Ammon's horn (tissue), 1 donor: ENCODE data around the gene CSF1R.

Experiments used
- DNase-seq: peaks from one replicate; pipeline ENCODE4 v3.0.0-alpha.2; 2016; ENCODE audit warnings: low spot score

The CSF1R gene

DNA sequence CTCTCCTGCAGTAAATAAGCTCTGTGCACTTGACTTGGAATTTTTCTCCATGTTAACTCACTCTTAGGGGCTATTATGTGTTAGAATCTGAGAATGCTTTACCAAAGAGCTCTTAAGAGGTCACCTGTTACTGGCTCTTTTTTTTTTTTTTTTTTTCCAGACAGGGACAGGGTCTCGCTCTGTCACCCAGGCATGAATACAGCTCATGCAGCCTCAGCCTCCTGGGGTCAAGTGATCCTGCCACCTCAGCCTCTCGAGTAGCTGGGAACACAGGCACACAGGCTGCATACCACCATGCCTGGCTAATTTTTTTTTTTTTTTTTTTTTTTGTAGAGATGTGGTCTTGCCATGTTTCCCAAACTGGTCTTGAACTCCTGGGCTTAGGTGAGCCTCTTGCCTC lies 63.7 kb downstream of the CSF1R start:
- no peak for DNase-seq

DNA sequence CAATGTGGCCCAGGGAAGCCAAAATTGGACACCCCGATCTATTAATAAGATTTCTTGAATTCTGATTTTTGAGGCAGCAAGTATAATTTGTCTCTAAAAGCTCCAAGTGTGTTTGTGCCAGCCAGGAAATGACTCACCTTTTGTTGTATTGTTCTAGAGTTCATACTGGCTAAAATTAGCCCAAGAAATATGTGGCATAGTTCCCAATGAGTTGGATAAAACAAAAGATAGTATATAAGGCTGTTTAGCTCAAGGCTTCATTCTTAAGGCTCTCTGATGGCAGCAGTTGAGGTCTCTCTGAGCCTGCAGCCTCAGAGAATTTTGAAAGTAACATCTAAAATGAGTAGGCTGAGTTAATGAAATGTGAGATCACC lies 64.2 kb downstream of the CSF1R start:
- DNase-seq = no peak

DNA sequence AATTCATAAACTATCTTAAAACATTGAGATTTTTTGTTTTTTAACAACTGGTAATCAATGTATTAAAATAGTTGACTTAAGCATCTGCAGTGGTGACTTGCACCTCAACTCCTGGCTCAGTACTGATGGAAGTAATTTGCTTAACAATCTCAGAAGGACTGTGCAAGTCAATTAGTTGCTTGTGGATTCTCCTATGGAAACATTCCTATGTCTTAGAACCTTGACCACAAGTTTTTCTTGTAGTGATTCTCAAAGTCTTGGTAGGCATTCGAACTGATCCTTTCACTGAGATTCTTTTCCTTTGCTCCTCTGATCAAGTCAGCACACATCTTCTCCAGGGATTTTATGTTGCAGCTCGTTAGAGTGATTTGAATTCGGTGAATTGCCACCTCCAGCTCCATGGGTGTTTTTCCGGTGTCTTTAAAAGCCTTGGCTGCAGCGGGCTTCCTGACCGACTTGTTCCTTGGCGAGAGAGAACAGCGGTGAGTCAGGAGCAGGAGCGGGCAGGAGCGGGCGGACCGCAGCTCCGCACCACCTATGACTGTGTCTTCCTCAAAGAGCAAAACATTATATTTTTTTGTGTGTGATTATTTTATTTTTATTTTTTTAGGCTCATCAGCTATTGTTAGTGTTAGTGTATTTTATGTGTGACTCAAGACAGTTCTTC lies 64.7 kb downstream of the CSF1R start:
- DNase-seq = no peak

DNA sequence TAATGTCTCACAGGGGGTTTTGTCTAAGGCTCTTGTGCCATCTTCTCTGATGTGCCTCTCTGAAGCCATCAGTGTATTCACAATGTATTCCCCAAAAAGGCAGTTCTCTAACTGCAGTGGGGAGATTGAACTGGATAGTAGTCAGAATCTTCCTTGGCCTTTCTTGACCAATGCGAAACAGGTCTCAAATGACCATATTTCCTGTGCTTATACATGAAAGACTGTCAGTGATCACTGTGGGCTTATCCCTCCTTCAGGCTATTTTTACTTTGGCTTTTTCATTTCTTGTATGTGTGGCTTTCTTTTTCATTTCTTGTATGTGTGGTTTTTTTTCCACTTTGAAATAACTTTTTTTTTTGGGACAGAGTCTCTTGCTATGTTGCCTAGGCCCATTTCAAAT lies 66.1 kb downstream of the CSF1R start:
- no peak for DNase-seq

DNA sequence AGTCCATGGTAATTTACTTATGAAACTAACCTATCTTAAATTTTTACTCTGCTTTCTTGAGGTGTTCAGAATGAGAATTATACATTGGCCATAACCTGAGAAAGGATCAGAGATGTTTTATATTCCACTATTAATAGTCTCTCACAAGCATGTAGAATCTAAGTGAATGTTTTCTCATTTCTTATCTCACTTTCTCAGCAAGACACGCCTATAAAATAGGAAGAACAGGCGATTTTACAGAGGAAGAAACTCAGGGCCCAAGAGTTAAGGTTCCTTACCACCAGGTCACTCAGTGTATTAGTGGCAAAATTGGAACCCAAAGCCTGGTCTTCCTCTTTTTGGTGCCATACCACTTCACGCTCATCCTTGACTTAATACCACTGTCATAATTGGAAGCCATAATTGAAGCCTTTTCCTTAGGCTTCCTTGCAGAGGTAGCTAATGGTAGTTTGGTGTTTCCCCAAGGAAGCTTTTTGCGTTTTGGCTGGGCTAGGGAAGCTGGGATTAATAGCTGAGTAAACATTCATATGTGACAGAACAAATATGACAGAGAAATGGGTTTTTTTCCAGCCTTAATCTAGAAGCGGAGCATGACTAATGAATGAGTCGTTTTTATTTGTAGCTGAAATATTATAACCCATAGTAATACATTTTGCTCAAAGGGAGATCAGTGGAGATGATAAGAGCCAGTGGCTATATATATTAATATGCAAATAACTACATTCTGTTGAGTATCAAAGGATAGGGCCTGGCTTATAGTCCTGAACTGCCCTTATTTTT lies 68.9 kb downstream of the CSF1R start:
- DNase-seq = no peak

DNA sequence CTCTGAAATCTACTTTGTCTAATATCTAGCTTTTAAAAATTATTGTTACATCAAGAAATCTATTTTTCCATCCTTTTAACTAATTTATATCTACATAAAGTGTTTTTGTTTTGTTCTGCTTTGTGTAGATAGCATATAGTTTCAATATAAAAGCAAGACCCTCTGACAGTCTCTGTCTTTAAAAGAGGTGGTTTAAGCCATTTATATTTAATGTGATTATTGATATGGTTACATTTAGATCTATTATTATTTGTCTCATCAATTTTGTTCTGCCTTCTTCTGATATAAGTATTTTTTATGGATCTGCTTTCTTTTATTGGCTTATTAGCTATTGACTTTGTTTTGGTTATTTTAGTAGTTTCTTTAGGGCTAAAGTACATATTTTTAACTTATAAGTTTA lies 69.8 kb downstream of the CSF1R start:
- no peak for DNase-seq

DNA sequence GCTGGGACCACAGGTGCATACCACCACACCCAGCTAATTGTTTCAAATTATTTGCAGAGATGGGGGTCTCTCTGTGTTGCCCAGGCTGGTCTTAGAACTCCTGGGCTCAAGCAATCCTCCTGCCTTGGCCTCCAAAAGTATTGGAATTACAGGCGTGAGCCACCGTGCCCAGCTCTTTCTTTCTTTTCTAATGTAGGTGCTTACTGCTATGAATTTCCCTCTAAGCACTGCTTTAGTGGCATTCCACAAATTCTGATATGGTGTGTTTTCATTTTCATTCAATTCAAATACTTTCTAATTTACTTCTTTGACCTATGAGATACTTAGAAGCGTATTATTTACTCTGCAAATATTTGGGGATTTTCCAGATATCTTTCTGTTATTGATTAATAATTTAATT lies 70.9 kb downstream of the CSF1R start:
- no peak for DNase-seq

DNA sequence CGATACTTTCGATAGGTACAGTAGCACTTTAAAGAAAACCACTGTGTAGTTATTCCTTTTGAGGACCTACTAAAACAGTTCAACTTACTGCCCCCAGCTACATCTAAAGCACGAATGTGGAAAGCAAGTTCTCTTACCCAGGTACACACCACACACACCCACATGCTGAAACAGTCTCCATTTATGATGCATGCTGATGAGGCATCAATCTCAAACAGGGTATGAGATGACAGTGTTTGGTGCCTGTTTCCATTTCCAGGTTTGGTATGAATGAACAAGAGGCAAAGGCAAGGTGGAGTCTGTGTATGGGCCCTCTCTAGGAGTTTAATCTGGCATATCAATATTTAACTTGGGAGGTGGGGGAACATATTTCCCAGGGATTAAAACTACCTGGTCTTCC lies 71.9 kb downstream of the CSF1R start:
- no peak for DNase-seq

DNA sequence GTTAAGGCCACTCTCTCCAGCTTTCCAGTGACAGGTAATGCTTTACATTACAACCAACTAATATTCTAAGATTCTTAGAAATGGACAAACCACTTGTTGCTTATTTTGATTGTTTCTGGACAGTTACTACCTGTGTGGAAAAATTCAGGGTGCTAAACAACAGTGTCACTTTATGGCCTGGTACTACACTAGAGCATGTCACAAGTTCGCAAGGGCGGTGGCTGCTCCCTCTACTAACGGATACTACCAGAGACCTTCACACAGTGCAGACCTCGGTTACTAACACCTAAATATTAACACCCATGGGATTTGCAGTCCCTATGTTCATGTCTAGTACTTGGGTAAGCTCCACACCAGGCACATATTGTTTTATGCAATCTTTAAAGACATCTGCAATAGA lies 72.4 kb downstream of the CSF1R start:
- DNase-seq = no peak

DNA sequence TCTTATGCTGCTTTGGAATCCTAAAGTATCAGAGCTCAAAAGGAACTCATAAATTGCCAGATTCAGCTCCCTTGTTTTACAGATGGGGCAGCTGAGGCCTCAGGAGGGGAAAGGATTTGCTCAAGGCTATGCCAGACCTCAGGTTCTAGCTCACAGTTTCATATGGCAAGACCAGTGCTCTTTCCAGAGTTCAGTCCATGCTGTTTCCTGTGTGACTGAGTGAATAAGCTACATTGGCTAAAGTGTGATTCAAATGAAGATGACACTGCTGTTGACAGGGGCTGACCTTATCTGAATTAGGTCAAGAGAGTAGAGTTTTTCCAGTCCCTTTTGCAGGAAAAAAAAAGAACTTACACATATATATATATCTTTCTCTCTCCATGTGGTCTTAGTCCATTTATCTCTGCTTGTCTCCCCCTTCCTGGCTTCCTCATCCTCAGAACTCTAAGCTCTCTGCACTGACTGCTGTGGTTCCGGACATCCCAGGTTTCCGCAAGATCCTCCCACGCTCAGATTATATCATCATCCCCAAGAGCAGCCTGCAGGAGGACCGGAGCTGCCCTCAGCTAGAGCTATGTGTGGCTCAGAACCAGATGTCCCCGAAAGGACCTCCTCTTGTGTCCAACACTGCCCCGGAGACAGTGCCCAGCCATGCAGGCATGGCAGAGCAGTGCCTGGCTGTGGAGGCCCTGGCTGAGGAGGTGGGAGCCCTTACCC lies 76.5 kb downstream of the CSF1R start:
- no peak for DNase-seq

DNA sequence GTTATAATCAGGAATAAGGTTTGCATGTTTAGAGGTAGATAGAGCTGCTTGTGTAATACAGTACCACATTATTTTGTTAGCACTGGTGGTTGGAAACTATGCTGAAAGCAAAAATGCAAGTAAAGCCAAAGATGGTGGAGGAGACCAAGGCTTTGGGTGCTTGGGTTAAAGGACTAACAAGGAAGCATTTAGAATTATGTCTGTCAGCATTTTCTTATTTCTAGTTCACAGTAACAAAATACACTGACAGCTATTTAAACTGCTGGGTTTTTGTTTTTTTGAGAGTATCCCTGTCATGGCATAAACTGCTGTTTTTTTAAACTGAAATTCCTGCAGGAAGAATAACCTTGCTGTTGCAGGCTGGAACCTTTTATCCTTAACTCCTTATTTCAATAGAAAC lies 79.3 kb downstream of the CSF1R start:
- no peak for DNase-seq

DNA sequence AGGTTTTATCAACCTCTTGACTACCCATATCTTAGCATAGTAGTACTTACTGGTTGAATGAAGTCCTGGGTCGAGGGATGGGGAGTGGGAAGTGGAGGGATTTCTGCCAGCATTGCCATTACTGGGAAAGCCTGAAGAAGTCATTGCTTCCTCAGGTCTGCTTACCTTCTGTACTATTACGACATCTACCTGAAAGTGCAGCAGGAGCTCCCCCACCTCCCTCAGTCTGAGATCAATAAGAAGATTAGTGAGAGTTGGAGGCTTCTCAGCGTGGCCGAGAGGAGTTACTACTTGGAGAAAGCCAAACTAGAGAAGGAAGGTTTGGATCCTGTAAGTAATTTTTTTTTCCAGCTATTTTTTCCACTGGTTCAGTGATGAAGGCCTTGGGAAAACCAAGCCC lies 80.0 kb downstream of the CSF1R start:
- no peak for DNase-seq
